Measurements from ENCODE around the gene PTPRD.

The PTPRD gene

DNA sequence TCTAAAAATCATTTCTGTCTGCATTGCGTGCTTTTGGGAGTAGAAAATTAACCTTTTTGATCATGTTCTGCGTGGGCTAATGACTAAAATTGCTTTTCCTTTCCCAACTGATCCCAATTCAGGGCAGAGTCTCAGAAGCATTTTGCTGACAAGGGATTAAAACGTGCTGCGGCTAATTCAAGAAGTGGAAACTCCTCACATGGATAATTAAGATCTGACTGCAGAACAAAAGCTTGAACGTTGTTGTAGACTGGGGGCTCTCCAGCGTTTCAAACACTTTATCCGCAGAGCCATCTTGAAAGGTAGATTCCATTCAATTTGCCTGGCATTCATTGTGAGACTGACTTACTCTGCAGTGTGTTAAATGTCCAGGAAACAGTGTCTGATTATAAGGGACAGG, 2327.9 kb downstream of the PTPRD start:
- Histone ChIP-seq H3K4me1 (ENCODE audit: insufficient read depth, low read length, poor library complexity, severe bottlenecking) (no peaks in the 10 kb centered on the region), H3K9ac (ENCODE audit: low read depth, low read length, poor library complexity, severe bottlenecking) (no peak overlapping the region), H3K9me3 (ENCODE audit: insufficient read depth, low read depth, low read length) (no peaks in the 10 kb centered on the region), H3F3A (ENCODE audit: low read depth) (no peaks in the 10 kb centered on the region), H3K79me2 (ENCODE audit: insufficient read depth, low read length) (no peaks in the 10 kb centered on the region), H3K4me2 (ENCODE audit: low read depth, low read length, poor library complexity, severe bottlenecking) (no peak overlapping the region), H3K27me3 (ENCODE audit: insufficient read depth, low read length, poor library complexity, severe bottlenecking) (no peaks in the 10 kb centered on the region), H3K4me3 (ENCODE audit: low read length, poor library complexity, severe bottlenecking) (no peak overlapping the region), H3K36me3 (ENCODE audit: insufficient read depth, low read length) (no peaks in the 10 kb centered on the region), H3K9me2 (replicated peaks; ENCODE audit: low read depth, low read length) (no peaks in the 10 kb centered on the region), H4K20me1 (ENCODE audit: insufficient read depth, low read length, poor library complexity, severe bottlenecking) (no peaks in the 10 kb centered on the region), H2AFZ (ENCODE audit: low read length) (no peak overlapping the region)
- TF ChIP-seq, protein P1, sequence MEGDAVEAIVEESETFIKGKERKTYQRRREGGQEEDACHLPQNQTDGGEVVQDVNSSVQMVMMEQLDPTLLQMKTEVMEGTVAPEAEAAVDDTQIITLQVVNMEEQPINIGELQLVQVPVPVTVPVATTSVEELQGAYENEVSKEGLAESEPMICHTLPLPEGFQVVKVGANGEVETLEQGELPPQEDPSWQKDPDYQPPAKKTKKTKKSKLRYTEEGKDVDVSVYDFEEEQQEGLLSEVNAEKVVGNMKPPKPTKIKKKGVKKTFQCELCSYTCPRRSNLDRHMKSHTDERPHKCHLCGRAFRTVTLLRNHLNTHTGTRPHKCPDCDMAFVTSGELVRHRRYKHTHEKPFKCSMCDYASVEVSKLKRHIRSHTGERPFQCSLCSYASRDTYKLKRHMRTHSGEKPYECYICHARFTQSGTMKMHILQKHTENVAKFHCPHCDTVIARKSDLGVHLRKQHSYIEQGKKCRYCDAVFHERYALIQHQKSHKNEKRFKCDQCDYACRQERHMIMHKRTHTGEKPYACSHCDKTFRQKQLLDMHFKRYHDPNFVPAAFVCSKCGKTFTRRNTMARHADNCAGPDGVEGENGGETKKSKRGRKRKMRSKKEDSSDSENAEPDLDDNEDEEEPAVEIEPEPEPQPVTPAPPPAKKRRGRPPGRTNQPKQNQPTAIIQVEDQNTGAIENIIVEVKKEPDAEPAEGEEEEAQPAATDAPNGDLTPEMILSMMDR (conservative IDR thresholded peaks at IDR 0.05; ENCODE audit: low read length) = no peak
- TF ChIP-seq EZH2phosphoT487 (IDR thresholded peaks at IDR 0.05; ENCODE audit: borderline replicate concordance) = no peak

GRCh38 chr9:8282535-8282934, 2330.3 kb downstream of the PTPRD start:
- no peak overlapping the region for H3K9ac ChIP-seq (ENCODE audit: low read depth, low read length, poor library complexity, severe bottlenecking)
- no peak for TF ChIP-seq EZH2phosphoT487 (IDR thresholded peaks at IDR 0.05; ENCODE audit: borderline replicate concordance)
- TF ChIP-seq, protein P1 (conservative IDR thresholded peaks at IDR 0.05; ENCODE audit: low read length) = no peak
- no peak overlapping the region for H3K4me2 ChIP-seq (ENCODE audit: low read depth, low read length, poor library complexity, severe bottlenecking)
- no peak overlapping the region for H2AFZ ChIP-seq (ENCODE audit: low read length)
- no peaks in the 10 kb centered on the region for H4K20me1 ChIP-seq (ENCODE audit: insufficient read depth, low read length, poor library complexity, severe bottlenecking)
- no peaks in the 10 kb centered on the region for H3K9me3 ChIP-seq (ENCODE audit: insufficient read depth, low read depth, low read length)
- H3K4me1 ChIP-seq (ENCODE audit: insufficient read depth, low read length, poor library complexity, severe bottlenecking) = no peaks in the 10 kb centered on the region
- no peaks in the 10 kb centered on the region for H3K9me2 ChIP-seq (replicated peaks; ENCODE audit: low read depth, low read length)
- no peaks in the 10 kb centered on the region for H3K79me2 ChIP-seq (ENCODE audit: insufficient read depth, low read length)
- H3K27me3 ChIP-seq (ENCODE audit: insufficient read depth, low read length, poor library complexity, severe bottlenecking) = no peaks in the 10 kb centered on the region
- no peaks in the 10 kb centered on the region for H3F3A ChIP-seq (ENCODE audit: low read depth)
- H3K36me3 ChIP-seq (ENCODE audit: insufficient read depth, low read length) = no peaks in the 10 kb centered on the region
- no peak overlapping the region for H3K4me3 ChIP-seq (ENCODE audit: low read length, poor library complexity, severe bottlenecking)

GRCh38 chr9:8280811-8281210, 2332.0 kb downstream of the PTPRD start:
- Histone ChIP-seq H4K20me1 (ENCODE audit: insufficient read depth, low read length, poor library complexity, severe bottlenecking) (no peaks in the 10 kb centered on the region), H3K79me2 (ENCODE audit: insufficient read depth, low read length) (no peaks in the 10 kb centered on the region), H3K9me2 (replicated peaks; ENCODE audit: low read depth, low read length) (no peaks in the 10 kb centered on the region), H3K27me3 (ENCODE audit: insufficient read depth, low read length, poor library complexity, severe bottlenecking) (no peaks in the 10 kb centered on the region), H3K4me3 (ENCODE audit: low read length, poor library complexity, severe bottlenecking) (no peak overlapping the region), H3F3A (ENCODE audit: low read depth) (no peaks in the 10 kb centered on the region), H3K36me3 (ENCODE audit: insufficient read depth, low read length) (no peaks in the 10 kb centered on the region), H3K4me1 (ENCODE audit: insufficient read depth, low read length, poor library complexity, severe bottlenecking) (no peaks in the 10 kb centered on the region), H2AFZ (ENCODE audit: low read length) (no peak overlapping the region), H3K9ac (ENCODE audit: low read depth, low read length, poor library complexity, severe bottlenecking) (no peak overlapping the region), H3K4me2 (ENCODE audit: low read depth, low read length, poor library complexity, severe bottlenecking) (no peak overlapping the region), H3K9me3 (ENCODE audit: insufficient read depth, low read depth, low read length) (no peaks in the 10 kb centered on the region)
- TF ChIP-seq EZH2phosphoT487 (IDR thresholded peaks at IDR 0.05; ENCODE audit: borderline replicate concordance) = no peak
- TF ChIP-seq, protein P1 (conservative IDR thresholded peaks at IDR 0.05; ENCODE audit: low read length) = no peak

All from Loucy (cell line).